TTC549 (cell line): ENCODE results near the gene SYCE3.

ENCODE experiments used
- FAIRE-seq: peaks from 2 replicates; lab custom pipeline; 2012; peaks lifted over from hg19 to GRCh38; lab: Jason Lieb, UNC

The SYCE3 gene

DNA sequence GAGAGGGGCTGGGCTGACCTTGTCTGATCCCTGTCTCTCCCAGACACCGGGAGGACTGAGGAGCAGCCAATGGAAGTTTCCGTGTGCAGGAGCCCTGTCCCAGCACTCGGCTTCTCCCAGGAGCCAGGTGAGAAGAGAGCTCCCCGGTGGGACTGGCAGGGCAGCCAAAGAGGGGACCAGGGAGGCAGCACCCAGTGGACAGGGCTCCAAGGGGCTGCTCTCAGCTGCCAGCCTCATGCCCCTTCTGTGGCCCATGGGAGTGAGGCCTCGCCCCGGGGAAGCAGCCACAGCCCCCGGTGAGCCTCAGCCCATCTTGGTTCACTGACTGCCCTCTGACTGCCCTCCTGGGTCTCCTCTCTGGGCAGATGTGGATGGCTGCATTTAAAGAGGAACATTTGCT lies 44.1 kb downstream of the SYCE3 start:
- FAIRE-seq = no peak

DNA sequence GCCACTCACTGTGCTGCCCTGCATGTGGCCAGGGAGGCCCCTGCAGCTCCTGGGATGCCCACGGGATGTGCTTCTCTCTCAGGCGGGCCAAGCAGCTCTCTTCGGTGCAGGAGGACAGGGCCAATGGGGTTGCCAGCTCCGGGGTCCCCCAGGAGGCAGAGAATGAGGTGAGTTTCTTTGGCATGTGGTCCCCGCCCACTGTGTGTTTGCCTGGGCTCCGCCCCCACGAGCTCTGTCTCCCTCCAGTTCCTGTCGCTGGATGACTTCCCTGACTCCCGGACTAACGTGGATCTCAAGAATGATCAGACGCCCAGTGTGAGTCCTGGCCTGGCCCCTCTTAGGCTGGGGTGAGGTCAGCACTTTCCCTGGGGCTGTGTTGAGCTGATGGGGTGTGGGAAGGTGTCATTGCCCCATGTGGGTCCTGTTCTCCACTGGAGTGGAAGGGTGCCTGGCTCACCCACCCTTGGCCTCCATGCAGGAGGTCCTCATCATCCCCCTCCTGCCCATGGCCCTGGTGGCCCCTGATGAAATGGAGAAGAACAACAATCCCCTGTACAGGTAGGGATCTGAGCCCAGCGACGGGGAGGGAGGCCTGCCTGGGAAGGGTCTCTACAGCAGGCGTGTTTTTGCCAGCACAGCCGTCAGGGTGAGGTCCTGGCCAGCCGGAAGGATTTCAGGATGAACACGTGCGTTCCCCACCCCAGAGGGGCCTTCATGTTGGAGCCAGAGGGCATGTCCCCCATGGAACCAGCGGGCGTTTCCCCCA lies 45.0 kb downstream of the SYCE3 start:
- FAIRE-seq = no peak

- no peak for FAIRE-seq
Observed at GRCh38 chr22:50516891-50517290, 45.8 kb downstream of the SYCE3 start.

GRCh38 chr22:50516068-50516467 lies 46.7 kb downstream of the SYCE3 start:
- FAIRE-seq = no peak

GRCh38 chr22:50513175-50513574 lies 49.5 kb downstream of the SYCE3 start:
- FAIRE-seq = no peak

DNA sequence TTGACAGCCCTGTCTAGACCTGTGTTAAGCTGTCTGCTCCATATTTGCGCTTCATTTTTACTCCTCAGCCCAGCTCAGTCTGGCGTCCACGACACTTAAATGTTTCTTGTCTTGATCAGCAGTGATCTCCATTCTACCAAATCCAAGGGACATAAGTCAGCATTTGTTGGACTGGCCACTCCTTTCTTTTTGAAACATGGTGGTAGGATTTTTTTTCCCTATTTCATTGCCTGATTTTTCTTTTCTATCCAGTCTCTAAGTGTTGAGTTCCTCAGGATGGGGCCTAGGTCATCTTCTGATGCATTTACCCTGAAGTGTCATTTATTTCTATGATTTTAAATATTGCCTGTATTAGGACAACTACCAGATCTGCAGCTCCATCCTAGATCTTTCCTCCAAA lies 53.8 kb downstream of the SYCE3 start:
- no peak for FAIRE-seq

DNA sequence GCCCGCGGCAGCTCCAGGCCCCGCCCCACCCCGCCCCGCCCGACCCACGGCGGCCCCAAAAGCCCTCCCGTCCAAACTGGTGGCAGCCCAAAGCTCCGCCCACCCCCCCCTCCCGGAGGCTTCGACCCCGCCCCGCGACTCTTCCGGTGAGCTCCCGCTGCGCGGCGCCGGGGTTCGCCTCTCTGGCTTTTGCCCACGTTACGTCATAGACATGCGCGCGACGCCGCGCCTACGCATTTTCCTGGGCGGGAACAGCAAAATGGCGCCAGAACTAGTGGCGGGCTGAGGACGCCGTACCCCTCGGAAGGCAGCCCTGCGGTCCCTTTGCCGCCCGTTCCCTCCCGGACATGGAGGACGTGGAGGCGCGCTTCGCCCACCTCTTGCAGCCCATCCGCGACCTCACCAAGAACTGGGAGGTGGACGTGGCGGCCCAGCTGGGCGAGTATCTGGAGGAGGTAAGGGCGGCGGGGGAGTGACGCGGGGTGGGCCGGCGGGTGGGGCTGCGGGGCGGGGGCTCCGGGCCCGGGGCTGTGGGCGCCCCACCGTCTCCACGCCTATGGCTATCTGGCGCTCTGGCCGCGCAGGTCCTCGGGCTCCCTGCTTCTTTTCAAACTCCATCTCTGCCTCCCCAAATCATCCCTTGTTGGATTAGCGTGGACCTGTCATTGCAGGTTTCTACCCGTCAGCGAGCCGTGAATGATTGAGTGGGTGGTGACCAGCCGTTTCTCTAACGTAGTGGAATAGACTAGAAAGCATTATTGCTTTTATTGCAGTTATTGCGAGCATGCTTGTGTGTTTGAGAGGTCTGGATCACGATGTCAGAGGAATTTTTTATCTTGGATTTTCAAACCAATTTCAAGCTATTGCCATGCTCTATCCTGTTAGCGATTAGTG lies 54.5 kb downstream of the SYCE3 start, which contains the start of gene NCAPH2:
TSS of gene NCAPH2 (plus strand) at position 234 of the 894 bp plus-strand sequence. CDS start at position 348, 114 bp downstream.
- no peak for FAIRE-seq

DNA sequence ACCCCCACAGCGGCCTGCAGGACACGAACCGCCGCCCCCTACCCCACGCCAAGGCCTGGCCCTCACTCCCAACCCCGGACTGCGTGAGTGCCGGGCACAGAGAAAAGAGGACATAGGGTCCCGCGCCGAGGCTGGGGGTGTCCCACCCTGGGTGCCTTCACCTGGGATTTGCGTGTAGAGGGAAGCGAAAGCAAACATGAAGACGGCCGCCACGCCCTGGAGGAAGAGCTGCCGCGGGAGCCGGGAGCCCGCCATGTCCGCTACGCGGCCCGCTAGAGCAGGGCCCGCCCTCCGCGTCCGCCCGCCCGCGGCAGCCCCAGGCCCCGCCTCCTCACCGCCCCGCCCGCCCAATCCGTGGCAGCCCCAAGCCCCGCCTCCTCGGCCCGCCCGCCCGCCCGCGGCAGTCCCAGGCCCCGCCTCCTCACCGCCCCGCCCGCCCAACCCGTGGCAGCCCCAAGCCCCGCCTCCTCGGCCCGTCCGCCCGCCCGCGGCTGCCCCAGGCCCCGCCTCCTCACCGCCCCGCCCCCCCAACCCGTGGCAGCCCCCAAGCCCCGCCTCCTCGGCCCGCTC lies 55.2 kb downstream of the SYCE3 start, which contains the start of gene LMF2:
TSS of gene LMF2 (minus strand) at position 282 of the 570 bp plus-strand sequence. CDS start at position 255, 27 bp downstream.
- FAIRE-seq = no peak

- FAIRE-seq = no peak
Observed at GRCh38 chr22:50506611-50507420, 55.9 kb downstream of the SYCE3 start.

DNA sequence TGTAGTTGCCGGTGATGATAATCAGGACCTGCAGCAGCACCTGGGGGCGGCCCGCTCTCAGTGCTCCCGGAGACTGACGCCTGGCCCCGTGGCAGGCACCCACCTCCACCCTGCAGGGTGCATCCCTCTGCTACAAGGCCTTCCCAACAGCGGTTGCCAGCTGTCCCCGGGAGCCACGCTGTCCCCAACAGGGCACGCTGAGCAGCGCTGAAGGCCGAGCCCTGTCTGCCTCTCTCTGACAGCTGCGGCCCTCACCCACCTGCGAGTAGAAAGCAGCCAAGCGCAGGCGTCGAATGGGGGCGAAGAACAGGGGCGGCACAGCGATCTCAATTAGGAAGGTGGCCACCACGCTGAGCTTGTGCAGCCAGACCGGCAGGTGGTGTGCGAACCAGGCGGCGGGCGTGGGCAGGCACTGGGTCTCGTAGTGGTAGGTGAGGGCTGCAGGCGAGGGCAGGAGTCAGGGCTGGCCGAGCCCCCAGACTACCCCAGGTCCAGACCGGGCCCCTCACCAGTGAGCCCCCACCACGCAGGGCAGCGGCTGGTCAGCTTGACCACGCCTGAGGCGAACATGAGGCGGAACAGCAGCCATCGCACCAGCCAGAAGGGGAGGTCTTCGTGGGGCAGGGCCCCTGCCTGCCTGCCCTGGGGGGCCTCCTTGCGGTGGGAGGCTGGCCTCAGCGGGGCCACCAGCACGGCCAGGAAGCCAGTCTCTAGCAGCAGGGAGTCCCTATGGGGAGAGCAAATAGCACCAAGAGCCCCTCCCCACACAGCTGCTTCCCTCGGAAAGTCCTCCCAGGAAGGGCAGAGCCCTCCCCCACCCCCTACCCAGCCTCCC lies 56.7 kb downstream of the SYCE3 start:
- no peak for FAIRE-seq

DNA sequence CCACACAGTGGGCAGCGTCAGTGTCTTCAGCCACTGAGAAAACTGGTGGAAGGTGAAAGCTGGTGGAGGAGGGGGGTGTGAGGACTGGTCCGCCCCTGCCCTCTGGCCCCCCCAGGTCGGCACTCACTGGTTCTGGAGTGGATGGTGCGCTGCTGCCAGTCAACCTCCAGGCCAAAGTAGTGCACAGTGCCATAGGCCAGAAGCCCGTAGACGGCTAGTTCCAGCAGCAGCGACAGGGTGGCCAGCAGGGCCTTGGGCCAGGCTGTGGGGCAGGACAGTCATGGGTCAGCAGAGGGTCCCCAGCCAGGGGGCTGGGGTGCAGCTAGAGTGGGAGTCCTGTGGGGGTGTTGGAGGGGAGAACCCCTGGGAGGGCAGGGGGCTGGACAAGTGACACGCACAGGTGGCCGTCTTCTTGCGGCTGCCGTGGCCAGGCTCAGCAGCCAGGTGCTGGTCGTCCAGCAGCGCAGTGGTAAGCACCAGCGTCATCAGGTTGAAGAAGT lies 57.4 kb downstream of the SYCE3 start:
- no peak for FAIRE-seq

DNA sequence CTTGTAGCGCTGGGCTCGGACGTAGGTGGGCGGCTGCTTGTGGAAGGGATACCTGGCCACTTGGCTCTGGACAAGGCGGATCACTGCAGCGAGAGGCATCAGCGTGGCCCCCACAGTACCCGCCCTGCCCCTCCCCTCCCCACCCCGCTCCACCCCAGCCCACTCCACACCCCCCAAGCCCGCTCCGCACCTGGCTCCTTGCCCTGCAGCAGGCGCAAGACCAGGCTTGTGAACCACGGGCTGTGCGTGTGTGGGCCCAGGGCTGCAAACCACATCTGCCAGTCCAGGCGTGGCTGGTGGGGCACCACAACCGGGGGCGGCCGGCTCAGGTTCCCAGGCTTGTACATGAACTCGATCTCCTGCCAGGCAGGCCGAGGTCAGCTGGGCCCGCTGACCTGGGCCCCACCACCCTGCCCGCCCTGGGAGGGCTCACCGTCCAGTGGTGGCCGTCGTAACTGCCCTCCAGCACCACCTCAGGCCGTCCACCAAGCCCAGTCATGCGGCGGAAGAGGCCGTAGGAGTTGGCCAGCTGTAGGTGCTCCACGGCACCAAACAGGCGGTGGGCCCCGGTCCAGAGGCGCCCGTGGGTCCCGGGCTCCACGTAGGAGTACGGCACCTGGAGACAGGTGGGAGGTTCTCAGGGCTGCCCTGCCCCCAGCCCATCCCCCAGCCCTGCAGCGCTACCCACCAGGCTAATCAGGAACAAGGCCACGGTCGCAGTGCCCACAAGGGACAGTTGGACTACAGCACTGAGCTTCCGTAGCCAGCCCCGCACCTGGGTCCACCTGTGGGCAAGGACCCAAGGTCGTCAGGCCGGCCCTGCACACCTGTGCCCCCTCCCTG lies 58.1 kb downstream of the SYCE3 start:
- FAIRE-seq = no peak

GRCh38 chr22:50503475-50504145 lies 59.1 kb downstream of the SYCE3 start:
- no peak for FAIRE-seq

- FAIRE-seq = no peak
Observed at GRCh38 chr22:50502628-50503474, 59.9 kb downstream of the SYCE3 start.

DNA sequence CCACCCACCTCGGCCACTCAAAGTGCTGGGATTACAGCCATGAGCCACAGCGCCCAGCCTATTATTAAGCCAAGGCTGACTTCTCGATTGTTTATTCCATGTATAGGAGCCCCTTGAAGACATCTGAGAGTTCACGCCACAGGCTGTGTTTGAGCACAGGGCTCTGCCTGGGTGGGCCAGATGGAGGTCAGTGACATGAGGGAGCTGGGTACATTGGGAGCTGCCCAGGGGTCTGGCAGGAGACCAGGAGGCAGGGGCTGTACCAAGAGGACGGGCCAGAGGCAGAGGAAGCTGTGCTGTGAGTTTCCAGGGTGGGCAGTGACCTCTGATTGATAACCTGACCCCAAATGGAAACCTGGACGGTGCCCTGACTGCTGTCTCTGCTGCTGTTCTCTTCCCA lies 60.6 kb downstream of the SYCE3 start:
- no peak for FAIRE-seq
